DOHH2 (cell line): ENCODE results near the gene GSS.

ENCODE experiments used
- H3F3A ChIP-seq: fragments of 200-600 bp; sonication (generic), shearing (Covaris generic); 2 replicates; pipeline ENCODE4 v1.6.0; 2016; ENCODE audit warnings: antibody characterized with exemption, mild to moderate bottlenecking; ENCODE audit not compliant: control insufficient read depth, insufficient read depth
- H3K27ac ChIP-seq: fragments of 200-600 bp; sonication (generic); 2 replicates; pipeline ENCODE4 v1.5.1; 2014; ENCODE audit warnings: low read depth, mild to moderate bottlenecking, low read length, moderate library complexity
- H3K27me3 ChIP-seq: fragments of 200-600 bp; sonication (generic); 2 replicates; pipeline ENCODE4 v1.6.1; 2014; ENCODE audit warnings: mild to moderate bottlenecking, low read length, mixed read lengths; ENCODE audit not compliant: control insufficient read depth
- H3K36me3 ChIP-seq: fragments of 200-600 bp; sonication (generic); 2 replicates; pipeline ENCODE4 v1.6.1; 2014; ENCODE audit warnings: mild to moderate bottlenecking, low read length, moderate library complexity, mixed read lengths; ENCODE audit not compliant: control insufficient read depth
- H3K4me1 ChIP-seq: fragments of 200-600 bp; sonication (generic); 2 replicates; pipeline ENCODE4 v1.6.1; 2014; ENCODE audit warnings: mild to moderate bottlenecking, low read length, mixed read lengths; ENCODE audit not compliant: control insufficient read depth
- H3K4me2 ChIP-seq: fragments of 200-600 bp; sonication (generic); 2 replicates; pipeline ENCODE4 v1.6.0; 2014; ENCODE audit warnings: mild to moderate bottlenecking, low read length, moderate library complexity
- H3K4me3 ChIP-seq: fragments of 200-600 bp; sonication (generic); 2 replicates; pipeline ENCODE4 v1.5.1; 2014; ENCODE audit warnings: mild to moderate bottlenecking, low read length, mixed read lengths
- H3K79me2 ChIP-seq: fragments of 200-600 bp; sonication (generic); 2 replicates; pipeline ENCODE4 v1.6.1; 2014; ENCODE audit warnings: mild to moderate bottlenecking, low read length, mixed read lengths; ENCODE audit not compliant: control insufficient read depth
- H3K9me2 ChIP-seq: fragments of 200-600 bp; sonication (generic); replicated peaks from 2 replicates; pipeline ENCODE4 v1.6.1; 2014; ENCODE audit warnings: mild to moderate bottlenecking, low read length, mixed read lengths; ENCODE audit not compliant: control insufficient read depth
- H3K9me3 ChIP-seq: fragments of 200-600 bp; sonication (generic); 2 replicates; pipeline ENCODE4 v1.6.1; 2014; ENCODE audit warnings: antibody characterized with exemption, low read length, mixed read lengths; ENCODE audit not compliant: control insufficient read depth, insufficient read depth
- H4K20me1 ChIP-seq: fragments of 200-600 bp; sonication (generic); 2 replicates; pipeline ENCODE4 v1.6.0; 2014; ENCODE audit warnings: low read depth, mild to moderate bottlenecking, antibody characterized with exemption, low read length, moderate library complexity; ENCODE audit not compliant: control insufficient read depth, insufficient read depth
- EZH2phosphoT487 ChIP-seq: fragments of 200-600 bp; sonication (generic); IDR thresholded peaks from 2 replicates; pipeline ENCODE4 v1.6.1; 2017; ENCODE audit warnings: borderline replicate concordance, mild to moderate bottlenecking, antibody characterized with exemption, low read length, moderate library complexity, mixed read lengths
- TF ChIP-seq, protein P1 (sequence below): fragments of 200-600 bp; sonication (generic); IDR thresholded peaks from one replicate; pipeline ENCODE4 v1.5.1; 2014; ENCODE audit warnings: antibody characterized with exemption, mild to moderate bottlenecking, low read depth, low read length; ENCODE audit not compliant: poor library complexity, severe bottlenecking

GSS gene

DNA sequence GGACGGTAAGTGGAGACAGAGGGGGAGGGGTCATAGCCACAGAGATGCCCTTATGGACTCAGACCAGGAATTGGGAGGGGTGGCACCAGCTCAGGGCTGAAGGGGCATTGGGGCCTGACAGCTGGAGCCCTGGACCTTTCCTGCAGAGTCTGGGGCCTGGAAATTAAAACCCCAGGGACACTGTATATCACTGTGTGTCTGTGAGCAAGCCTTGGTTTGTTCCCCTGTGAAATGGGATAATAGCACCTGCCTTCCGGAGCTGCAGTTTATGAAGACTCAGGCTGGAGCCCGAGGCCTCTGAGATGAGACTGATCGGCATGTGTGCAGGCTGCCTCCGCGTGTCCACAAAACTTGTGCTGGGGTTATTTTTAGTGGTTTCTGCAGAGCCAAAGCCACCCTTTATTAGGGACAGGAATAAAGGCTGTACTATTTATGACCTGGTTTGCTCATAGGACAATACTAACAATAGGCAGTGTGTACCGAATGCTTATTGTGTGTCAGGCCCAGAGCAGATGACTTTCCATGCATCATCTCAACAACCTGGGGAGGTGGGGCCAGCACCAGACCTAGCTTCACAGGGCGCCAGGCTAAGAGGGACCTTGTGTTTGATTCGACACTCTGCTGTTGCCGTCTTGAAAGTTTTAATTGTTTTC lies 22.6 kb upstream of the GSS start:
- Histone ChIP-seq H3K4me1 (no peaks in the 10 kb centered on the region), H4K20me1 (no peaks in the 10 kb centered on the region), H3K4me2 (no peak overlapping the region), H3K27ac (no peak overlapping the region), H3K79me2 (no peaks in the 10 kb centered on the region), H3K9me2 (no peaks in the 10 kb centered on the region), H3K4me3 (no peak overlapping the region), H3K27me3 (peaks cover under 1% of the 10 kb centered on the region), H3F3A (no peaks in the 10 kb centered on the region), H3K36me3 (no peaks in the 10 kb centered on the region), H3K9me3 (no peaks in the 10 kb centered on the region)
- TF ChIP-seq EZH2phosphoT487: no peak
- TF ChIP-seq, protein P1, sequence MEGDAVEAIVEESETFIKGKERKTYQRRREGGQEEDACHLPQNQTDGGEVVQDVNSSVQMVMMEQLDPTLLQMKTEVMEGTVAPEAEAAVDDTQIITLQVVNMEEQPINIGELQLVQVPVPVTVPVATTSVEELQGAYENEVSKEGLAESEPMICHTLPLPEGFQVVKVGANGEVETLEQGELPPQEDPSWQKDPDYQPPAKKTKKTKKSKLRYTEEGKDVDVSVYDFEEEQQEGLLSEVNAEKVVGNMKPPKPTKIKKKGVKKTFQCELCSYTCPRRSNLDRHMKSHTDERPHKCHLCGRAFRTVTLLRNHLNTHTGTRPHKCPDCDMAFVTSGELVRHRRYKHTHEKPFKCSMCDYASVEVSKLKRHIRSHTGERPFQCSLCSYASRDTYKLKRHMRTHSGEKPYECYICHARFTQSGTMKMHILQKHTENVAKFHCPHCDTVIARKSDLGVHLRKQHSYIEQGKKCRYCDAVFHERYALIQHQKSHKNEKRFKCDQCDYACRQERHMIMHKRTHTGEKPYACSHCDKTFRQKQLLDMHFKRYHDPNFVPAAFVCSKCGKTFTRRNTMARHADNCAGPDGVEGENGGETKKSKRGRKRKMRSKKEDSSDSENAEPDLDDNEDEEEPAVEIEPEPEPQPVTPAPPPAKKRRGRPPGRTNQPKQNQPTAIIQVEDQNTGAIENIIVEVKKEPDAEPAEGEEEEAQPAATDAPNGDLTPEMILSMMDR: no peak

DNA sequence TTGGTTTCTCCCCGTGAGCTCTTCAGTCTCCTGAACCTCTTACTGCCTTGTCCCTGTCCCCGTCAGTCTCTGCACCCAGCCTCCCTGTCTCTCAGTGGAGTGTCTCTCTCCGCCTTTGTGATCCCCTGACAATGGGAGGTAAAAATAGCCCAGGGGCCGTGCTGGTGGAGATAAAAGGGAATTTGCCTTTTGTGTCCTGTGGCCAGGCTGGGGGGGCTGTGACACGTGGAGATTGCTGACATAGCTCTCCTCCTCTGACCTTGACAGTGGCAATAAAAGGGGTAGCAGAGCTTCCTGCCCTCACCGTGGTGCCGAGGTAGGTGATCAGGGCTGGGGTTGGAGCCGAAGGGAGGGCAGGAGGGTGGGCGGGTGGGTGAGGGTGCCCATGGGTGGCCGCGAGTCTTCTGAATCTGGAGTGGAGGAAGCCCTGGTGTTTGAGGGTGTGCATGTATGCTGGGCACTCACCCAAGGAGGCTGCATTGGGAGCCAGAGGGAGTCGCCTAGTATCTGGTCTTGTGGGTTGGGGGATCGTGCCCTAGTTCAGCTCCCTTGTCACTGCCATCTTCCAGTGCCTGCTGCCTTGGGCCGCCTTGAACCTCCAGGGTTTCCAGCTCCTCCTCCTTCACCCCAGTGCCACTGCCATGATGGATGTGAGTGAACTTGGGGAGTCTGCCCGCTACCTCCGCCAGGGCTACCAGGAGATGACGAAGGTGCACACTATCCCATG lies 21.9 kb upstream of the GSS start:
- Histone ChIP-seq H3K4me2 (no peak overlapping the region), H3K79me2 (no peaks in the 10 kb centered on the region), H4K20me1 (no peaks in the 10 kb centered on the region), H3K9me2 (no peaks in the 10 kb centered on the region), H3K36me3 (no peaks in the 10 kb centered on the region), H3K4me3 (no peak overlapping the region), H3K9me3 (no peaks in the 10 kb centered on the region), H3K27ac (no peak overlapping the region), H3F3A (no peaks in the 10 kb centered on the region), H3K4me1 (no peaks in the 10 kb centered on the region), H3K27me3 (no peaks in the 10 kb centered on the region)
- no peak for TF ChIP-seq EZH2phosphoT487
- TF ChIP-seq, protein P1: no peak

DNA sequence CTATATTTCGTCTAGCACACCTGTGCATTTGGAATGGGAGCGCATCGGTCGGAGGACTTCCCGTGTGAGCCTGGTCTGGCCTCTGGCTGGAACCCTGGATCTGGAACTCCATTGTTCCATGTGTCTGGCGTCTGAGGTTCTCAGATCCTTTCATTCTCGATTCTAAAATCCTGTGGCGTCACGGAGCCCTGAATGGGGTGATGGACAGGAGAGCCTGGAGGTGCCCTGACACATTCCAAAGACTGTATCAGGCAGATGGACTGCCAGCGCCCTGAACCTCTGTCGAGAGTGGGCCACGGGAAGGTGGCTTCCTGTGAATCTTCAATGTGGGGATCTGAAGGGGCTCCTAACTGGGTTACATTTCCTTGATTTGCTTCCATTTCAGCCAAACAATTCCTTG lies 20.7 kb upstream of the GSS start:
- no peaks in the 10 kb centered on the region for H3K36me3 ChIP-seq

More for the DNA sequence above, 20.7 kb upstream of the GSS start:
- Histone ChIP-seq H3K4me1 (no peaks in the 10 kb centered on the region), H3K9me2 (no peaks in the 10 kb centered on the region), H3K27ac (no peak overlapping the region), H3K79me2 (no peaks in the 10 kb centered on the region), H3K4me3 (no peak overlapping the region), H4K20me1 (no peaks in the 10 kb centered on the region), H3F3A (no peaks in the 10 kb centered on the region), H3K4me2 (no peak overlapping the region), H3K9me3 (no peaks in the 10 kb centered on the region), H3K27me3 (no peaks in the 10 kb centered on the region)
- TF ChIP-seq, protein P1: no peak
- TF ChIP-seq EZH2phosphoT487: no peak
